BE2C (cell line): ENCODE data around the gene EZH2.

Source experiments
- DNase-seq: peaks from one replicate; pipeline ENCODE4 v3.0.0-alpha.2; 2020
- H3K27me3 ChIP-seq: fragments of 250-450 bp; sonication (Bioruptor Pico); 2 replicates; pipeline ENCODE4 v1.5.1; 2020; ENCODE audit warnings: mild to moderate bottlenecking
- H3K36me3 ChIP-seq: fragments of 250-450 bp; sonication (Bioruptor Pico); 2 replicates; pipeline ENCODE4 v1.5.1; 2020; ENCODE audit warnings: mild to moderate bottlenecking
- H3K4me1 ChIP-seq: fragments of 250-450 bp; sonication (Bioruptor Pico); 2 replicates; pipeline ENCODE4 v1.5.1; 2020
- H3K4me3 ChIP-seq: 2 replicates; pipeline ENCODE4 v1.5.1; 2011; ENCODE audit warnings: low read depth, low read length
- H3K9me3 ChIP-seq: fragments of 250-450 bp; sonication (Bioruptor Pico); 2 replicates; pipeline ENCODE4 v1.5.1; 2020
- CTCF ChIP-seq: IDR thresholded peaks from 2 replicates; pipeline ENCODE4 v1.5.1; 2012; ENCODE audit warnings: mild to moderate bottlenecking, low read depth, low read length

EZH2 gene

DNA sequence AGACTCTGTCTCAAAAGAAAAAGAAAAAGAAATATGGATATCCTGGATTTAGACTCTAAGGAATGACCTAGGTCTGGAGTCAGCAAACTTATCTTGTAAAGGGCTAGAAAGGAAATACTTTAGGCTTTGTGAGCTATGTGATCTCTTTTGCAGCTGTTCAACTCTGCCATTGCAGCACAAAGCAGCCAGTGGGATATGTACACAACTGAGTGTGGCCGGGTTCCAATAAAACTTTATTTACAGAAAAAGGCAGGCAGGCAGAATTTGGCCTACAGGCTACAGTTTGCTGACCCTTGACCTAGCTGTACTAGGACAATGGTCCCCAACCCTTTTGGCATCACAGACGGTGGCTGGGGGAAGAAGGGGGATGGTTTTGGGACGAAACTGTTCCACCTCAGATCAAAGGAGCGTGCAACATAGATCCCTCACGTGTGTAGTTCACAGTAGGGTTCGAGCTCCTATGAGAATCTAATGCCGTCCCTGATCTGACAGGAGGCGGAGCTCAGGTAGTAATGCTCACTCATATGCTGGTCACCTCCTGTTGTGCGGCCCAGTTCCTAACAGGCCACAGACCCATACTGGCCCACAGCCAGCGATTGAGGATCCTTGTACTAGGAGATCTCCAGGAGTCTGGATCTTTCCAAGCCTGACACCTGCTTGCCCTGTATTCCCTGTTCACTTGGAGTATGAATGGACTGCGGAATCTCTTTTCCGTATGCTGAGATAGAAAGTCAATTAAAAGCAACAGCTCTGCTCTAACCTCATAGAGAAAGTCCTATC lies 122.4 kb downstream of the EZH2 start:
- peaks cover 27% of the 10 kb centered on the region for H3K36me3 ChIP-seq
- no peaks in the 10 kb centered on the region for H3K9me3 ChIP-seq
- no peaks in the 10 kb centered on the region for H3K4me1 ChIP-seq
- no peaks in the 10 kb centered on the region for H3K27me3 ChIP-seq
- DNase-seq: no peak
- no peak for TF ChIP-seq CTCF
- no peak overlapping the region for H3K4me3 ChIP-seq
